Hepatocyte (in vitro differentiated cells): Measurements from ENCODE around the gene GPR142. TPM values are rescaled to one million over a fixed set of nuclear protein-coding genes. Genes with fewer than 3 reads are reported as not detected.

ENCODE experiments used
- DNase-seq: peaks from one replicate; pipeline ENCODE4 v3.0.0-alpha.2; 2016; ENCODE audit warnings: low spot score
- H2AFZ ChIP-seq: fragments of 200-600 bp; sonication (generic); 2 replicates; pipeline ENCODE4 v1.6.0; 2016; ENCODE audit warnings: antibody characterized with exemption, mild to moderate bottlenecking
- H3K27ac ChIP-seq: fragments of 200-600 bp; sonication (generic); 2 replicates; pipeline ENCODE4 v1.5.1; 2016; ENCODE audit warnings: mild to moderate bottlenecking
- H3K27me3 ChIP-seq: fragments of 200-600 bp; sonication (generic); 2 replicates; pipeline ENCODE4 v1.6.1; 2016
- H3K36me3 ChIP-seq: fragments of 200-600 bp; sonication (generic); replicated peaks from 2 replicates; pipeline ENCODE4 v1.5.1; 2016; ENCODE audit warnings: low read depth; ENCODE audit not compliant: insufficient read depth
- H3K4me1 ChIP-seq: fragments of 200-600 bp; sonication (generic); 2 replicates; pipeline ENCODE4 v1.5.1; 2016; ENCODE audit warnings: mild to moderate bottlenecking, moderate library complexity; ENCODE audit not compliant: insufficient read depth
- H3K4me2 ChIP-seq: fragments of 200-600 bp; sonication (generic); 2 replicates; pipeline ENCODE4 v1.6.0; 2016
- H3K4me3 ChIP-seq: fragments of 200-600 bp; sonication (generic); 2 replicates; pipeline ENCODE4 v1.5.1; 2016; ENCODE audit warnings: mild to moderate bottlenecking
- H3K79me2 ChIP-seq: fragments of 200-600 bp; sonication (generic); 2 replicates; pipeline ENCODE4 v1.6.0; 2017; ENCODE audit warnings: mild to moderate bottlenecking
- H3K9me2 ChIP-seq: fragments of 200-600 bp; sonication (generic); replicated peaks from 2 replicates; pipeline ENCODE4 v1.6.0; 2017; ENCODE audit warnings: mild to moderate bottlenecking; ENCODE audit not compliant: insufficient read depth
- H3K9me3 ChIP-seq: fragments of 200-600 bp; sonication (generic); 2 replicates; pipeline ENCODE4 v1.5.1; 2016; ENCODE audit warnings: low read depth, mild to moderate bottlenecking
- H4K20me1 ChIP-seq: fragments of 200-600 bp; sonication (generic); 2 replicates; pipeline ENCODE4 v1.6.0; 2016; ENCODE audit warnings: mild to moderate bottlenecking; ENCODE audit not compliant: insufficient read depth, poor library complexity, severe bottlenecking
- EZH2 ChIP-seq: fragments of 200-600 bp; sonication (generic); IDR thresholded peaks from 2 replicates; pipeline ENCODE4 v1.6.1; 2016; ENCODE audit warnings: antibody characterized with exemption, mild to moderate bottlenecking, borderline replicate concordance
- EZH2phosphoT487 ChIP-seq: fragments of 200-600 bp; sonication (generic); IDR thresholded peaks from one replicate; pipeline ENCODE4 v1.6.1; 2018; ENCODE audit warnings: antibody characterized with exemption, mild to moderate bottlenecking, low read depth, moderate library complexity; ENCODE audit not compliant: unreplicated experiment, severe bottlenecking
- WGBS: methylation state at CpG from one replicate; pipeline ENCODE4 v1.1.6; 2016; ENCODE audit warnings: low lambda C conversion rate; ENCODE audit errors: missing lambda C conversion rate; 5-methylcytosine and 5-hydroxymethylcytosine counted together
- polyA plus RNA-seq: library from polyadenylated mRNA; unstranded; fragments of >200 nt; fragmentation: Nextera tagmentation; extraction: Ambion mirVana; gene quantifications from 2 replicates; pipeline ENCODE4 v1.2.1, GENCODE V29; 2016
- total RNA-seq: library from RNA; depleted of rRNA; stranded (reverse); fragments of >200 nt; gene quantifications from 2 replicates; pipeline ENCODE4 v1.2.3, GENCODE V29; 2014
- TF ChIP-seq, protein P1 (sequence below): fragments of 200-600 bp; sonication (generic); IDR thresholded peaks from 2 replicates; pipeline ENCODE4 v1.5.1; 2016; ENCODE audit warnings: antibody characterized with exemption, mild to moderate bottlenecking; ENCODE audit not compliant: poor library complexity

Gene GPR142
- total and polyA plus RNA-seq, 2 experiments from 2014 or later: not detected

DNA sequence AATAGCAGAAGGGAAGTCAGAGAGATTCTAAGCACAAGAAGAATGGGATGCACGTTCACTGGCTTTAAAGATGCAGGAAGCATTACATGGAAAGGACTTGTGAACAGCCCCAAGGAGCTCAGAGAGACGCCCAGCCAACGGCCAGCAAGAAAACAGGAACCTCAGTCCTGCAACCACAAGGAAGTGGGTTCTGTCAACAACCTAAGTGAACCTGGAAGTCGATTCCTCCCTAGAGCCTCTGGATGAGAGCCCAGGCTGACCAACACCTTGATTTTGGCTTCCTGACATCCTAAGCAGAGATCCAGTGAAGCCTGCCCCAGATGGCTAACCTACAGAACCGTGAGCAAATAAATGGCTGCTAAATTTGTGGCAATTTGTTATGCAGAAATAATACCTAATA lies 24.5 kb downstream of the GPR142 start:
- Histone ChIP-seq H3K4me1 (peaks cover 10% of the 10 kb centered on the region), H3K4me3 (no peak overlapping the region), H3K79me2 (no peaks in the 10 kb centered on the region), H3K36me3 (no peaks in the 10 kb centered on the region), H4K20me1 (no peaks in the 10 kb centered on the region), H2AFZ (no peak overlapping the region), H3K27me3 (no peaks in the 10 kb centered on the region), H3K4me2 (no peak overlapping the region), H3K9me2 (no peaks in the 10 kb centered on the region), H3K27ac (no peak overlapping the region), H3K9me3 (no peaks in the 10 kb centered on the region)
- no peak for DNase-seq
- WGBS: 82% methylated on average over 5 of the region's 5 CpGs
- TF ChIP-seq, protein P1, sequence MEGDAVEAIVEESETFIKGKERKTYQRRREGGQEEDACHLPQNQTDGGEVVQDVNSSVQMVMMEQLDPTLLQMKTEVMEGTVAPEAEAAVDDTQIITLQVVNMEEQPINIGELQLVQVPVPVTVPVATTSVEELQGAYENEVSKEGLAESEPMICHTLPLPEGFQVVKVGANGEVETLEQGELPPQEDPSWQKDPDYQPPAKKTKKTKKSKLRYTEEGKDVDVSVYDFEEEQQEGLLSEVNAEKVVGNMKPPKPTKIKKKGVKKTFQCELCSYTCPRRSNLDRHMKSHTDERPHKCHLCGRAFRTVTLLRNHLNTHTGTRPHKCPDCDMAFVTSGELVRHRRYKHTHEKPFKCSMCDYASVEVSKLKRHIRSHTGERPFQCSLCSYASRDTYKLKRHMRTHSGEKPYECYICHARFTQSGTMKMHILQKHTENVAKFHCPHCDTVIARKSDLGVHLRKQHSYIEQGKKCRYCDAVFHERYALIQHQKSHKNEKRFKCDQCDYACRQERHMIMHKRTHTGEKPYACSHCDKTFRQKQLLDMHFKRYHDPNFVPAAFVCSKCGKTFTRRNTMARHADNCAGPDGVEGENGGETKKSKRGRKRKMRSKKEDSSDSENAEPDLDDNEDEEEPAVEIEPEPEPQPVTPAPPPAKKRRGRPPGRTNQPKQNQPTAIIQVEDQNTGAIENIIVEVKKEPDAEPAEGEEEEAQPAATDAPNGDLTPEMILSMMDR: no peak
- TF ChIP-seq EZH2 (no peak), EZH2phosphoT487 (no peak)

DNA sequence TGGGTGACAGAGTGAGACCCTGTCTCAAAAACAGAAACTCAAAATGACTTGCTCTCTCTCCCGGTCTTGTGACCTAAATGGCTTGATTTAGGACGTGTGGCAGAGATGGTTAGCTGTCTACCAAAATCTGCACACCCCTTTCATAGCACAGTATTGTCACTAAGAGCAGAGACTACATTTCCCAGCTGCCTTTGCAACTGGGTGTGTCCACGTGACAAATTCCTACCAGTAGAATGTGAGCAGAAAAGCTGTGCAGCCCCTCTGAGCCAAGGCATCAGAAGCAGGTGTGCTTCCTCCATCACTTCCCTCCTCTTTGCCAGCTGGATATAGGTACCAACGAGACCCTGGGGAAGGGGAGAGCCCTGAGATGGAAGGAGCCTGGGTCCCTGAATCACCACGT lies 25.5 kb downstream of the GPR142 start:
- no peak overlapping the region for H2AFZ ChIP-seq
- H3K9me2 ChIP-seq: no peaks in the 10 kb centered on the region
- WGBS: 70% methylated on average over 5 of the region's 5 CpGs
- no peak for TF ChIP-seq EZH2
- TF ChIP-seq, protein P1: no peak
- no peak for TF ChIP-seq EZH2phosphoT487
- no peak for DNase-seq
- H3K4me2 ChIP-seq: no peak overlapping the region
- no peaks in the 10 kb centered on the region for H4K20me1 ChIP-seq
- no peaks in the 10 kb centered on the region for H3K36me3 ChIP-seq
- no peak overlapping the region for H3K4me3 ChIP-seq
- H3K9me3 ChIP-seq: no peaks in the 10 kb centered on the region
- no peak overlapping the region for H3K27ac ChIP-seq
- no peaks in the 10 kb centered on the region for H3K79me2 ChIP-seq
- no peaks in the 10 kb centered on the region for H3K27me3 ChIP-seq
- H3K4me1 ChIP-seq: peaks cover 10% of the 10 kb centered on the region

DNA sequence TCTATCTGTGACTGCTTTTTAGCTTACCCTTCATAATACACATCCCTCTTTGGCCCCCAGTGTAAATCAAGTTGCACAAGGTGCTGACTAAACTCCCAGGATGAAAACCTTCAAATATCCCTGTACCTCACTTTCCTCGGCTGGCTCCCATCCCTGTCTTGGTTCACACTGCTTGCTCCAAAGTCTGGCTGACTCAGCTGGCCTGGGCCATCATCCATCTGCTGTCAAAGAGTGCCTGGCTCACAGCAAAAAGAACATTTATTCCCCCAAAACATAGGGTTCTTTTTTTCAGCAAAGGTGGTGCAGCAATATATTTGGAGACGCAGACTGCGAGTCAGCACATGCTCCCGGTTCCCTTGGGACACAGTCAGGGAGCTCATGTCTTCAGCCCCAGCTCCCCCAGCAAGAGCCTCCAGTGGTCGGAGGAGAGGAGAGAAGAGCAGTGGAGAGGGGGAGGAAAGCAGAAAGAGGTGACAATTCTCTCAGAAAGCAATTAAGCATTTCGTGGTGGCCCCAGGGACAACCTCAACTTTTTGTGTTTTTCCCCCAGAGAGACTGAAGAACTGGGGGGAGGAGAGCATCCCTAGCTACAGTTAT lies 26.1 kb downstream of the GPR142 start:
- 79% methylated on average over 6 of the region's 6 CpGs for WGBS
- DNase-seq: no peak
- Histone ChIP-seq H3K9me3 (no peaks in the 10 kb centered on the region), H2AFZ (no peak overlapping the region), H3K9me2 (no peaks in the 10 kb centered on the region), H3K79me2 (no peaks in the 10 kb centered on the region), H3K4me3 (no peak overlapping the region), H4K20me1 (no peaks in the 10 kb centered on the region), H3K27ac (no peak overlapping the region), H3K36me3 (no peaks in the 10 kb centered on the region), H3K4me1 (peaks cover 10% of the 10 kb centered on the region), H3K4me2 (no peak overlapping the region), H3K27me3 (no peaks in the 10 kb centered on the region)
- TF ChIP-seq, protein P1: no peak
